Measurements from ENCODE around the gene XCR1.

Gene XCR1

GRCh38 chr3:45990181-45990580 is 37.1 kb downstream of the XCR1 start:
- peaks cover 44% of the 10 kb centered on the region for H3K4me1 Mint-ChIP-seq
- H3K36me3 Mint-ChIP-seq (ENCODE audit: low read depth): no peaks in the 10 kb centered on the region
- DNase-seq: no peak
- H3K27ac Mint-ChIP-seq: no peak overlapping the region
- no peaks in the 10 kb centered on the region for H3K27me3 Mint-ChIP-seq (ENCODE audit: low read depth, poor library complexity)
- no peaks in the 10 kb centered on the region for H3K9me3 Mint-ChIP-seq
- TF ChIP-seq, protein P1, sequence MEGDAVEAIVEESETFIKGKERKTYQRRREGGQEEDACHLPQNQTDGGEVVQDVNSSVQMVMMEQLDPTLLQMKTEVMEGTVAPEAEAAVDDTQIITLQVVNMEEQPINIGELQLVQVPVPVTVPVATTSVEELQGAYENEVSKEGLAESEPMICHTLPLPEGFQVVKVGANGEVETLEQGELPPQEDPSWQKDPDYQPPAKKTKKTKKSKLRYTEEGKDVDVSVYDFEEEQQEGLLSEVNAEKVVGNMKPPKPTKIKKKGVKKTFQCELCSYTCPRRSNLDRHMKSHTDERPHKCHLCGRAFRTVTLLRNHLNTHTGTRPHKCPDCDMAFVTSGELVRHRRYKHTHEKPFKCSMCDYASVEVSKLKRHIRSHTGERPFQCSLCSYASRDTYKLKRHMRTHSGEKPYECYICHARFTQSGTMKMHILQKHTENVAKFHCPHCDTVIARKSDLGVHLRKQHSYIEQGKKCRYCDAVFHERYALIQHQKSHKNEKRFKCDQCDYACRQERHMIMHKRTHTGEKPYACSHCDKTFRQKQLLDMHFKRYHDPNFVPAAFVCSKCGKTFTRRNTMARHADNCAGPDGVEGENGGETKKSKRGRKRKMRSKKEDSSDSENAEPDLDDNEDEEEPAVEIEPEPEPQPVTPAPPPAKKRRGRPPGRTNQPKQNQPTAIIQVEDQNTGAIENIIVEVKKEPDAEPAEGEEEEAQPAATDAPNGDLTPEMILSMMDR (IDR thresholded peaks at IDR 0.05): no peak
- no peak overlapping the region for H3K4me3 Mint-ChIP-seq

DNA sequence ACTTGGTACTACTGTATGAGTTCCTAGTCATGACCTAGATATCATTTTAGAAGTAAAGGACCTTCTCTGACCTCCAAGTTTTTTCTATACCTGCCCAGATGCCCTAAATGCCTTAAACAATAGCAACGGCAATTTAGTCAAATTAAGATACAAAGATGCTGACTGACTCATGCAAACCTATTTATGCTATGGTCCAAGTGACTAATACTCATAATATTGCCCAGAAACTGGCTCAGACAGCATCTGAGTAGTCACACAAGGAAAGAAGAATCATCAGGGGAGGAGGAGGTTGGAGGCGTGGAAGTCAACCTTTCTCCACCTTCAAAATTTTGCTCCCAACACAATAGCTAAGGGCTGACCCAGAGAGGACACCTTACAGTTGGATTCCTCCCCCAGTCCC is 38.5 kb downstream of the XCR1 start:
- peaks cover 39% of the 10 kb centered on the region for H3K4me1 Mint-ChIP-seq
- no peak for DNase-seq

DNA sequence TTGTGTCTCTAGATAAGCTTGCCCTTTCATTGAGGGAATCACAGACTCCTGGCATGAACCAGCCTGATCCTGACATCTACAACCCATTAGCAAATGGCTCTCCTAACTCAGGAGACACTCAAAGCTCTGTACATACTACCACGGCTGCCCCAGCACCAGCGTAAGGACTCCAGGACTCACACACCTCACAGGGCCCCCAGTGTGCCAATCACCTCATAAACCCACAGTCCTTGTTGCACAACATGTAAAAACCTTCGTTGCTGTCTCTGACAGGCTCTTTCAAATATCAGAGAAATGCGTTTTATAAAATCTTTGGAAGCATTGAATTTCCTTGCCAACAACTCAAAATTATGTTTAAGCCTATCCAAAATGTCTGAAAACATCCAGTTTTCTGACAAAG is 38.9 kb downstream of the XCR1 start:
- Mint-ChIP-seq H3K36me3 (ENCODE audit: low read depth) (no peaks in the 10 kb centered on the region), H3K27ac (no peak overlapping the region), H3K4me3 (no peak overlapping the region), H3K27me3 (ENCODE audit: low read depth, poor library complexity) (no peaks in the 10 kb centered on the region), H3K9me3 (no peaks in the 10 kb centered on the region), H3K4me1 (peaks cover 39% of the 10 kb centered on the region)
- no peak for DNase-seq
- TF ChIP-seq, protein P1 (IDR thresholded peaks at IDR 0.05): no peak

More for the DNA sequence above, 38.5 kb downstream of the XCR1 start:
- H3K4me3 Mint-ChIP-seq: no peak overlapping the region
- no peak overlapping the region for H3K27ac Mint-ChIP-seq
- no peaks in the 10 kb centered on the region for H3K36me3 Mint-ChIP-seq (ENCODE audit: low read depth)
- TF ChIP-seq, protein P1 (IDR thresholded peaks at IDR 0.05): no peak
- H3K27me3 Mint-ChIP-seq (ENCODE audit: low read depth, poor library complexity): no peaks in the 10 kb centered on the region
- no peaks in the 10 kb centered on the region for H3K9me3 Mint-ChIP-seq

GRCh38 chr3:45987368-45988291 is 39.7 kb downstream of the XCR1 start:
- no peak overlapping the region for H3K27ac Mint-ChIP-seq
- no peak for DNase-seq
- peaks cover 4% of the 10 kb centered on the region for H3K36me3 Mint-ChIP-seq (ENCODE audit: low read depth)
- no peaks in the 10 kb centered on the region for H3K9me3 Mint-ChIP-seq
- no peaks in the 10 kb centered on the region for H3K27me3 Mint-ChIP-seq (ENCODE audit: low read depth, poor library complexity)
- TF ChIP-seq, protein P1 (IDR thresholded peaks at IDR 0.05): no peak
- H3K4me1 Mint-ChIP-seq: peaks cover 32% of the 10 kb centered on the region
- H3K4me3 Mint-ChIP-seq: no peak overlapping the region

DNA sequence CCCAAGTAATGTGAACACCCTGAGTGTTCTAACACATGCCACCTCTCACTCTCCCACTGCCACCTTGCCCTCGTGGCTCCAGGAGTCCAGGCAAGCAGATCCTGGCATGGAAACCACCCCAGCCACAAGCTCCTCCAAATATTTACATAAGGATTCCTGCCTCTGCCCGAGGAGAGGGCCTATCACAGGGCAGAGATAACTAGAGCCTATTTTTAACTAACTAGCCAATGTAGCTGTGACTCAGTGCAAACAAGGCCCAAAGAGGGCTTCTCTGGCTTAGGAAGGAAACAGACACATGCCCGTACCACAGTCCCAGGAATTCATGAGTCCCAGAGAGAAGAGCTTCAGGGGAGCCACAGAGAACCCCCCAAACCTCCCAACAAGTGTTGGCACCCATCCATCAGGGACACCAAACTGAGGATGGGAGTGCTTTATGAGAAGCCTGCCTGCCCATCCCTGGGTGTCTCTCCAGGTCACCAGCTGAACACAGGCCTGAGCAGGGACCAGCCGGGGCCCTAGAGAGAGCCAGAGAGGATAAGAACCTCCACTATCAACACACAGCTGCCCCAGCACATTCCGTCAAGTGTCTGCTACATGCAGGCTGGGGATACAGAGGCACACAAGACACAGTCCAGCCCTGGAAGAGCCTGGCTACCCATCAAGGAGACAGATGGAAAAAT is 40.8 kb downstream of the XCR1 start:
- H3K27ac Mint-ChIP-seq: no peak overlapping the region
- H3K9me3 Mint-ChIP-seq: no peaks in the 10 kb centered on the region
- TF ChIP-seq, protein P1 (IDR thresholded peaks at IDR 0.05): no peak
- no peak overlapping the region for H3K4me3 Mint-ChIP-seq
- H3K36me3 Mint-ChIP-seq (ENCODE audit: low read depth): peaks cover 4% of the 10 kb centered on the region
- H3K27me3 Mint-ChIP-seq (ENCODE audit: low read depth, poor library complexity): no peaks in the 10 kb centered on the region
- peaks cover 25% of the 10 kb centered on the region for H3K4me1 Mint-ChIP-seq
- no peak for DNase-seq
